Left lung (tissue), 10 donors: ENCODE measurements around the gene FOS. TPM values are rescaled to one million over a fixed set of nuclear protein-coding genes. Genes with fewer than 3 reads are reported as not detected.
"Not testable (repeated sequence)": the region's sequence is repeated elsewhere in the genome, so short reads cannot be mapped to it uniquely, and the experiment has no call there.

Experiments
- ATAC-seq: fragments of 200-7000 bp; cut with Tn5 transposase; one replicate; pipeline ENCODE4 v1.9.1; 2020; ENCODE audit warnings: moderate library complexity
- DNase-seq, 4 donors: peaks; one replicate each; pipeline ENCODE4 v3.0.0-alpha.2; 2013 to 2020
- H3K27ac ChIP-seq, 2 donors: fragments of 200-600 bp; sonication (generic) in 1 of 2; one replicate each; pipeline versions ENCODE4 v1.5.0 to v1.8.0; 2020 to 2021
- H3K27me3 ChIP-seq, 2 donors: fragments of 200-600 bp; sonication (generic) in 1 of 2; one replicate each; pipeline versions ENCODE4 v1.5.0 to v1.8.0; 2020 to 2021
- H3K36me3 ChIP-seq, 2 donors: fragments of 200-600 bp; sonication (generic) in 1 of 2; one replicate each; pipeline versions ENCODE4 v1.5.0 to v1.8.0; 2020 to 2021
- H3K4me1 ChIP-seq, 2 donors: fragments of 200-600 bp; one replicate each; pipeline ENCODE4 v1.8.0; 2021
- H3K4me3 ChIP-seq, 2 donors: fragments of 200-600 bp; sonication (generic) in 1 of 2; one replicate each; pipeline versions ENCODE4 v1.5.0 to v1.8.0; 2020 to 2021; ENCODE audit warnings: mild to moderate bottlenecking in 1 of 2
- H3K9me3 ChIP-seq, 2 donors: fragments of 200-600 bp; sonication (generic) in 1 of 2; one replicate each; pipeline versions ENCODE4 v1.5.0 to v1.8.0; 2020 to 2021
- intact Hi-C, 2 donors: fragments of 100-400 bp; cut with DNase I; formaldehyde crosslinking; loops; one replicate each; pipeline versions ENCODE4 v1.11.2 to v1.14.2; 2022
- polyA plus RNA-seq, 6 donors: library from polyadenylated mRNA; unstranded; fragments of 120-200 nt; gene quantifications; one replicate each; pipeline ENCODE4 v1.2.1, GENCODE V29; 2013; ENCODE audit not compliant: insufficient read length in 6 of 6
- total RNA-seq, 2 donors: library from RNA; stranded (reverse); fragmentation: NEBNext Ultra II Directional; extraction: Animal tissue kit (Norgen Biotek cat#: 25700); gene quantifications; one replicate each; pipeline ENCODE4 v1.2.1, GENCODE V29; 2021
- TF ChIP-seq, protein P1 (sequence below), 2 donors: fragments of 200-600 bp; sonication (generic) in 1 of 2; IDR thresholded peaks; one replicate each; pipeline versions ENCODE4 v1.5.0 to v1.8.0; 2021; ENCODE audit warnings: antibody characterized with exemption in 2 of 2
- donor health status: DM: no; HTN: yes; CAD: no.
- donor health status: DM: no; HTN: no; CAD: no.

Gene FOS
- total and polyA plus RNA-seq, 8 donors = 57.9 to 3,242 (median 701) TPM

- intact Hi-C loops = loop anchor here in 1 of 2 donors (10.0 kb wide), 1 partner anchor 47 kb away; no protein-coding TSS in a partner anchor
- DNase-seq (no peak), ATAC-seq (no peak)
- no peak overlapping the region for H3K4me3 ChIP-seq
- peaks cover 11 to 51% of the 10 kb centered on the region in 2 donors for H3K4me1 ChIP-seq
- no peak overlapping the region for H3K27ac ChIP-seq
- no peaks in the 10 kb centered on the region for H3K27me3 ChIP-seq
- H3K9me3 ChIP-seq = no peaks in the 10 kb centered on the region
- TF ChIP-seq, protein P1, sequence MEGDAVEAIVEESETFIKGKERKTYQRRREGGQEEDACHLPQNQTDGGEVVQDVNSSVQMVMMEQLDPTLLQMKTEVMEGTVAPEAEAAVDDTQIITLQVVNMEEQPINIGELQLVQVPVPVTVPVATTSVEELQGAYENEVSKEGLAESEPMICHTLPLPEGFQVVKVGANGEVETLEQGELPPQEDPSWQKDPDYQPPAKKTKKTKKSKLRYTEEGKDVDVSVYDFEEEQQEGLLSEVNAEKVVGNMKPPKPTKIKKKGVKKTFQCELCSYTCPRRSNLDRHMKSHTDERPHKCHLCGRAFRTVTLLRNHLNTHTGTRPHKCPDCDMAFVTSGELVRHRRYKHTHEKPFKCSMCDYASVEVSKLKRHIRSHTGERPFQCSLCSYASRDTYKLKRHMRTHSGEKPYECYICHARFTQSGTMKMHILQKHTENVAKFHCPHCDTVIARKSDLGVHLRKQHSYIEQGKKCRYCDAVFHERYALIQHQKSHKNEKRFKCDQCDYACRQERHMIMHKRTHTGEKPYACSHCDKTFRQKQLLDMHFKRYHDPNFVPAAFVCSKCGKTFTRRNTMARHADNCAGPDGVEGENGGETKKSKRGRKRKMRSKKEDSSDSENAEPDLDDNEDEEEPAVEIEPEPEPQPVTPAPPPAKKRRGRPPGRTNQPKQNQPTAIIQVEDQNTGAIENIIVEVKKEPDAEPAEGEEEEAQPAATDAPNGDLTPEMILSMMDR (IDR thresholded peaks at IDR 0.05) = no peak
- H3K36me3 ChIP-seq = no peaks in the 10 kb centered on the region
Measured at GRCh38 chr14:75231320-75231719, 47.3 kb upstream of the FOS start.

GRCh38 chr14:75232191-75232590 is 46.4 kb upstream of the FOS start:
- ATAC-seq (no peak), DNase-seq (no peak)
- intact Hi-C loops = loop anchor here in 1 of 2 donors (10.0 kb wide), 1 partner anchor 47 kb away; no protein-coding TSS in a partner anchor
- no peak overlapping the region for H3K27ac ChIP-seq
- no peaks in the 10 kb centered on the region for H3K36me3 ChIP-seq
- no peaks in the 10 kb centered on the region for H3K27me3 ChIP-seq
- no peaks in the 10 kb centered on the region for H3K9me3 ChIP-seq
- TF ChIP-seq, protein P1 (IDR thresholded peaks at IDR 0.05) = no peak
- peaks cover 11 to 51% of the 10 kb centered on the region in 2 donors for H3K4me1 ChIP-seq
- H3K4me3 ChIP-seq = no peak overlapping the region

GRCh38 chr14:75232597-75232996 is 46.0 kb upstream of the FOS start:
- Histone ChIP-seq H3K27me3 (no peaks in the 10 kb centered on the region), H3K9me3 (no peaks in the 10 kb centered on the region), H3K4me3 (no peak overlapping the region), H3K36me3 (no peaks in the 10 kb centered on the region), H3K4me1 (peaks cover 11 to 51% of the 10 kb centered on the region in 2 donors), H3K27ac (no peak overlapping the region)
- intact Hi-C loops = loop anchor here in 1 of 2 donors (10.0 kb wide), 1 partner anchor 48 kb away; no protein-coding TSS in a partner anchor
- no peak for ATAC-seq
- TF ChIP-seq, protein P1 (IDR thresholded peaks at IDR 0.05) = no peak
- DNase-seq = no peak

DNA sequence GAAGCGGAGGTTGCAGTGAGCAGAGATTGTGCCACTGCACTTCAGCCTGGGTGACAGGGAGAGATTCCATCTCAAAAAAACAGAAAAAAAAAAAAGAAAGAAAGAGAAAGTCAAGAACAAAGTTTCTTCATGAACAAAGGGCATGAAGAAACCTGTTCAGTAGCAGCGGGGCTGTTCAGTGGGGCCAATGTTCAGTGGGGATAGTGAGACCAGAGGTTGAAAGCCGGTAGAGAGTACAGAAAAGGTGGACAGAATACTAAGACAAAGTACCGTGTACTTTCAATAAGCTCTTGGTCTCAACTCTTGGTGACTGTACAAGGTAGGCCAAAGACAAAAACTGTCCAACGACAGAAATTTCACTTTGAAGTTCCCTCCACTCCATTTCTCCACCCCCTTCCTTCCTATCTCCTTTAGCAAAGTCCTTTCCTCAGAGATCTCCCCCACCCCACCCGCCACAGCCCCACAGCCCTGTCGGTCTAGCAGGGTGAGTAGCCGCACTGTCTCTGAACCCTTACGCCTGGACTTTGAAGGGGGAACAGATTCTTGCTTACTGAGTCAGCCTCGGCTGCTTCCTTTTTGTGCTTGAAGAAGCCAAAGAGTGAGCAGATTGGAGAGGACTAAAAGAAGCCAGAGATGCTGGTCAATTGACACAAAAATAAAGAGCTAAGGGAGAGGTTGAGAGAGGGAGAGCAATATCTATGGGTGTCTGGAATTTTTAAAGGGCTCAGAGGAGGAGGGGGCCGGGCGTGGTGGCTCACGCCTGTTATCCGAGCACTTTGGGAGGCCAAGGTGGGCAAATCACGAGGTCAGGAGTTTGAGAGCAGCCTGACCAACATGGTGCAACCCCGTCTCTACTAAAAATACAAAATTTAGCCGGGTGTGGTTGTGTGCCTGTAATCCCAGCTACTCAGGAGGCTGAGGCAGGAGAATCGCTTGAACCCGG is 44.2 kb upstream of the FOS start:
- Histone ChIP-seq H3K36me3 (no peaks in the 10 kb centered on the region), H3K4me3 (no peak overlapping the region), H3K4me1 (peaks cover 11 to 49% of the 10 kb centered on the region in 2 donors), H3K27me3 (no peaks in the 10 kb centered on the region), H3K27ac (peak overlapping the region; percentile 71 to 83), H3K9me3 (no peaks in the 10 kb centered on the region)
- intact Hi-C loops = loop anchor here in 1 of 2 donors (10.0 kb wide), 1 partner anchor 50 kb away; no protein-coding TSS in a partner anchor
- TF ChIP-seq, protein P1 (IDR thresholded peaks at IDR 0.05) = no peak
- DNase-seq = peak in 2 of 4 donors; percentile 81 to 84
- ATAC-seq = peak; percentile 80

DNA sequence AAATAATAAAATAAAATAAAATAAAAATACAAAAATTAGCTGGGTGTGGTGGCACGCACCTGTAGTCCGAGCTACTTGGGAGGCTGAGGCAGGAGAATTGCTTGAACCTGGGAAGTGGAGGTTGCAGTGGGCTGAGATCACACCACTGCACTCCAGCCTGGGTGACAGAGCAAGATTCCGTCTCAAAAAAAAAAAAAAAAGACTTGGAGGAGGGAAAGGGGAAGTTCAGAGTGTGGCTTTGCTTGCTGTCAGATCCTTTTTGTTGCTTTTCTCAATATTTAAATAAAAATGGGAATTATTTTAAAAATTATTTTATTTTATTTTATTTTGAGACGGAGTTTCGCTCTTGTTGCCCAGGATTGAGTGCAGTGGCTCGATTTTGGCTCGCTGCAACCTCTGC is 43.4 kb upstream of the FOS start:
- ATAC-seq = peak; percentile 8
- H3K4me1 ChIP-seq = peaks cover 9 to 41% of the 10 kb centered on the region in 2 donors
- not testable (repeated sequence) for H3K36me3 ChIP-seq, H3K9me3 ChIP-seq, H3K27me3 ChIP-seq, H3K4me3 ChIP-seq, DNase-seq
- intact Hi-C loops = loop anchor here in 1 of 2 donors (10.0 kb wide), 1 partner anchor 50 kb away; no protein-coding TSS in a partner anchor
- peak overlapping the region; percentile 71 to 83 for H3K27ac ChIP-seq
